Measurements from ENCODE around the gene PFAS.
"Not testable (repeated sequence)": the region's sequence is repeated elsewhere in the genome, so short reads cannot be mapped to it uniquely, and the experiment has no call there.

Gene PFAS

DNA sequence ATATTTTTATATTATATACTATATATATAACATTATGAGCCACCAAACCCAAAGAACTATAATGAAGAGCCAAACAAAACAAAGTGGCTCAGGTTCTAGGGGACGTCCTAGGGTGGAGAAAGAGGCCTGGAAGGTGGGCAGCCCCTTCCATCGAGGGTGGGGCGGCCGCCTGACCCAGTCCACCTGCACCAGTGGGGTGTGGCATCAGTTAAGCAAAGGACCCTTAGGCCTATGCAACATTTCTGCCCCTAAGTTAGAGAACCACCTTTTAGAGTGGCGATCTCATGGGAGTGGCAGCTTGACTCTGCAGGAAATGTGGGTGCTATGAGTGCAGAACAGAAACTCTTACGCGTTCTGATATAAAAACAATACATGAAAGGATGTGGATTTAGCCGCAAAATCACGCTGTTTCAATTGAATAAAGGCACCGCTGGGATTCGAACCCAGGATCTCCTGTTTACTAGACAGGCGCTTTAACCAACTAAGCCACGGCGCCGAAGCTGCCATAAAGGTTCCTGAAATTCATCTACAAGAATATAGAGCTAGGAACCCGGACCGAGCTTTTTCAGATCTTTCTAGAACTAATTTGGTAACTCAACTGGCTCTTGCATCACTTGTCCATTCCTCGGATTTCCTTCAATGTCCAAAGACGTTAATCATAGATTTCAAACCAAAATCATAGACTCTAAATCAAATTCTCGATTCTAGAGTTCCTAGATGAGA lies 23.1 kb upstream of the PFAS start:
- peak; percentile 54 for DNase-seq

- no peak for DNase-seq
Measured at GRCh38 chr17:8226536-8227237, 22.4 kb upstream of the PFAS start.

DNA sequence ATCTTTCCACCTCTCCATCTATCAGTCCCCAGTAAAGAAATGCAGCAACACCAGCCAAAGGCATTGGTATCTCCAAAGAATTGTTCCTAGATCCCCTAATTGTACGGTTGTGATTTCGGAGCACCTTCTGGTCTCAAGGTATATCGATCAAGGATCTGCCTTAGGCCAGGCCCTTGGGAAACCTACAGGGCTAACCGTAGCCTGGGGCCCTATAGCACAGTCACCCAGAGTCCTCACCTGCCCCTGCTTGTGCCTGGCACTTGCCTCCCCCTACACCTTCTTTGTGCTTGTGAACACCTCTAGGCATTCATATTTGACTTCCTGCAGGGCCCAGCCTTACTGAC lies 21.9 kb upstream of the PFAS start:
- DNase-seq, result no peak

- DNase-seq, result no peak
Measured at GRCh38 chr17:8231701-8232100, 17.4 kb upstream of the PFAS start.

- no peak for DNase-seq
Measured at GRCh38 chr17:8234361-8235270, 14.5 kb upstream of the PFAS start.

GRCh38 chr17:8235676-8236075 lies 13.4 kb upstream of the PFAS start:
- DNase-seq, result no peak

DNA sequence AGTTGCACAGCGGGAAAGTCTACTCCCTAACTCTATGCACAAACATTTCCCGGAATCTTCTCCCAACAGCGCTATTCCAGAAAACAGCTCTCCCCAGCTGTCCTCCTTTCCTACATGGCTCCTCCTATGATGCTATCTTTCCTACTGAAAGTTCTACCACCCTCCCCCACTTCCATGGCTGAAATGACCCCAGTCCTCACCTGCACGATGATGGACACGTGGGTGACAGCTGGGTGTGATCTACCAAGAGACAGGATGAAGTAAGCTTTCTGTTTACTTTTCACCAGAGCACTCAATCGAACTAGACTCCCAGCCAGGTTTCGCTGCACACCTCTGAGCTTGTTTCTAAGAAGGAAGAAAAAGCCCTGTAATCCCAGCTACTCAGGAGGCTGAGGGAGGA lies 11.9 kb upstream of the PFAS start:
- no peak for DNase-seq

DNA sequence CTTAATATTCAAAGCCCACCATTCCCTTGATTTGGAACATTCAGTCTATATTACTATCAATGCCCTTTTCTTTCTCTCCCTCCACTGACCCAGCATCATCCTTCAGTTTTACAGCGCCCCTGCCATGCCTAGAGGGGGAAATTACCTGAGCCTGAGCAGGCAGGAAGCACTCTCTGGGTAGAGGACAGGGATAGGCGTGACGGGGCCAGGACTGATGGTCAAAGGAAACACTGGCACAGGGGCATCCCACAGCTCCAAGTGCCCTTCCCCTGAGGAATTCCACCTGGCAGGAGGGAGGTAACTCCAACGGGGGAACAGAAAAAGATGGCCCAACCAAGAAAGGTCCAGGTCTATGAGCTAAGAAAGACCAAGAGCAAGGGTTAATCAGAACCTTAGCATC lies 11.2 kb upstream of the PFAS start:
- no peak for DNase-seq

DNA sequence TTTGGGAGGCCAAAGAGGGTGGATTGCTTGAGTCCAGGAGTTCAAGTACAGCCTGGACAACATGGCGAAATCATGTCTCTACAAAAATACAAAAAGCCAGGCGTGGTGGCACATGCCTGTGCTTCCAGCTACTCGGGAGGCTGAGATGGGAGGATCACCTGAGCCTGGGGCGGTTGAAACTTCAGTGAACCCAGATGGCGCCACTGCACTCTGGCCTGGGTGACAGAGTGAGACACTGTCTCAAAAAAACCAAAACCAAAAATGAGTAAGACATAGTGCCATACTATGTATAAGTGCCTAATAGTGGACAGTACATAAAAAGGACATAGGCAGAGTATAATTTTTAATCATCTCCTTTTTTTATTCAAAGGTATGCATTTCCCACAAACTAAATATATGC lies 5.3 kb upstream of the PFAS start:
- DNase-seq, result no peak

DNA sequence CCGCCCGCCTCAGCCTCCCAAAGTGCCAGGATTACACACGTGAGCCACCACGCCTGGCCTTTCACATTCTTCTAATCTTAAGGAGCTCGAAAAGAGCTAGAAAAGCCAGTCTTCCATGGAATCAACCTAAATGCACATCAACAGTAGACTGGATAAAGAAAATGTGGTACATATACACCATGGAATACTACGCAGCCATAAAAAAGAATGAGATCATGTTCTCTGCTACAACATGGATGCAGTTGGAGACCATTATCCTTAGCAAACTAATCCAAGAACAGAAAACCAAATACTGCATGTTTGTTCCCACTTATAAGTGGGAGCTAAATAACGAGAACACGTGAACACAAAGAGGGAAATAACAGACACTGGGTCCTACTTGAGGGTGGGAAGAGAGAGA lies 4.3 kb upstream of the PFAS start:
- DNase-seq, result no peak

GRCh38 chr17:8249621-8250500 lies 772 bp downstream of the PFAS start:
- no peak for DNase-seq

- not testable (repeated sequence) for DNase-seq
Measured at GRCh38 chr17:8251411-8251810, 2.3 kb downstream of the PFAS start.

- no peak for DNase-seq
Measured at GRCh38 chr17:8253801-8254200, 4.7 kb downstream of the PFAS start.

- no peak for DNase-seq
Measured at GRCh38 chr17:8254881-8255280, 5.8 kb downstream of the PFAS start.

GRCh38 chr17:8255499-8255898 lies 6.4 kb downstream of the PFAS start:
- DNase-seq, result no peak

GRCh38 chr17:8256291-8256690 lies 7.2 kb downstream of the PFAS start:
- DNase-seq, result no peak

DNA sequence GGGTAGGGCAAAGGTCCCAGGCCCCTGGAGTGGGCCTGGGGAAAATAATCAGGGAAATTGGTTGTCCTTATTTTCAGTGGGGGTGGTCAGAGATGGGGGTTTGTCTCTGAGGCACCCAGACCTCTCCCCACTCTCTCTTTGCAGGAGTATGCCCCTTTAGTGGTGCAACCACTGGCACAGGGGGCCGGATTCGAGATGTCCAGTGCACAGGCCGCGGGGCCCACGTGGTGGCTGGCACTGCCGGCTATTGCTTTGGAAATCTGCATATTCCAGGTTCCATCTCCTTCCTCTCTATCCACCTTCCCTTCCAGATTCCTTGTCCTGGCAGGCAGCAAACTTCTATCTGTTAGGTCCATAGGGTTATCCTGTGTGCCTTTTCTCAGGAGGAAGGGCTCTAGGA lies 7.6 kb downstream of the PFAS start:
- no peak for DNase-seq

GRCh38 chr17:8257801-8258200 lies 8.7 kb downstream of the PFAS start:
- no peak for DNase-seq

DNA sequence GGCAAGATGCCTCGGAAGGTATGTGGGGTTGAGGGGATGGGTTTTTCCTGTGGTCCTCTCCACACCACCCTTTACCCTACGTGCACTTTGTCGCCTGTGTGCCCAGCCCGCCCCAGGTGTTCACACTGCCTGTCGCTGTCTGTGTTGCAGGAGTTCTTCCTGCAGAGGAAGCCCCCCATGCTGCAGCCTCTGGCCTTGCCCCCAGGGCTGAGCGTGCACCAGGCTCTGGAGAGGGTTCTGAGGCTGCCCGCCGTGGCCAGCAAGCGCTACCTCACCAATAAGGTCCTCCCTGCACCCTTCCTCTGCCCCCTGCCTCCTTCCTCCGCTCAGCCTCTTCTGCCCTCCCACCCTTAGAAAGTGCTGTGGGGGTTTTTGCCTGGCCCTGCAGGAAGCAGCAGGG lies 15.2 kb downstream of the PFAS start:
- no peak for DNase-seq

DNA sequence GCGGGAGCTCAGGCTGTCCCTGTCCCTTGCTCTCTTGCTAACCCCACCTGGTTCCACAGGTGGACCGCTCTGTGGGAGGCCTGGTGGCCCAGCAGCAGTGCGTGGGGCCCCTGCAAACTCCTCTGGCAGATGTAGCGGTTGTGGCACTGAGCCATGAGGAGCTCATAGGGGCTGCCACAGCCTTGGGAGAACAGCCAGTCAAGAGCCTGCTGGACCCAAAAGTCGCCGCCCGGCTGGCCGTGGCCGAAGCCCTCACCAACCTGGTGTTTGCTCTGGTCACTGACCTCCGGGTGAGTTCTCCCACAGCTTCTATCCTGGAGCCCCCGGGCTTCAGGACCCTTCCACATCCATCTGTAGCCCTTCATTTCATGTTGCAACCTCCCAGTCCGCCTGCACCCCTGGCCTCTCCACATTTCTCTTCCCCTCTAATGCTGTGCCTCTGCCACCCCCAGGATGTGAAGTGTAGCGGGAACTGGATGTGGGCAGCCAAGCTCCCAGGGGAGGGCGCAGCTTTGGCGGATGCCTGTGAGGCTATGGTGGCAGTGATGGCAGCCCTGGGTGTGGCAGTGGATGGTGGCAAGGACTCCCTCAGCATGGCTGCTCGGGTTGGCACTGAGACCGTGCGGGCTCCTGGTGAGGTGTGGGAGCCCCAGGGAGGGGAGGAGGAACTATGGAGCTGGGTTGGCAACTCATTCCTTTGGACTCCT lies 15.9 kb downstream of the PFAS start:
- DNase-seq, result no peak

- no peak for DNase-seq
Measured at GRCh38 chr17:8266648-8267479, 17.8 kb downstream of the PFAS start.
